K562 (cell line): ENCODE measurements around the gene TTBK1. TPM values are rescaled to one million over a fixed set of nuclear protein-coding genes. Genes with fewer than 3 reads are reported as not detected.

Experiments
- C11orf30 ChIP-seq: fragments of 450-650 bp; IDR thresholded peaks from 2 replicates; pipeline ENCODE4 v1.6.1; 2016; ENCODE audit warnings: low read depth, mild to moderate bottlenecking
- GATA2 ChIP-seq: sonication (generic); formaldehyde crosslinking; IDR thresholded peaks from 2 replicates; pipeline ENCODE4 v1.4.0; 2020; ENCODE audit warnings: mild to moderate bottlenecking, missing genetic modification reagents
- HNRNPL ChIP-seq: fragments of 200-400 bp; formaldehyde crosslinking; IDR thresholded peaks from 2 replicates; pipeline ENCODE4 v1.6.1; 2017; ENCODE audit warnings: low read depth, mild to moderate bottlenecking, low read length
- MAFG ChIP-seq: fragments of 450-650 bp; conservative IDR thresholded peaks from 2 replicates; pipeline ENCODE4 v1.6.1; 2016; ENCODE audit warnings: missing genetic modification characterization, missing compliant biosample characterization
- MYNN ChIP-seq, 2 experiments: sonication (generic); formaldehyde crosslinking in 1 of 2; IDR thresholded peaks; 2 replicates each; pipeline versions ENCODE4 v1.5.0 to v1.6.1; 2016 to 2020; ENCODE audit warnings: antibody characterized with exemption in 1 of 2, missing genetic modification reagents in 1 of 2
- NFRKB ChIP-seq: fragments of 450-650 bp; IDR thresholded peaks from 2 replicates; pipeline ENCODE4 v1.6.1; 2016; ENCODE audit warnings: low read depth
- RBM17 ChIP-seq: fragments of 200-400 bp; formaldehyde crosslinking; IDR thresholded peaks from 2 replicates; pipeline ENCODE4 v1.6.1; 2017; ENCODE audit warnings: low read depth, mild to moderate bottlenecking, low read length, borderline replicate concordance
- SRF ChIP-seq, 2 experiments: fragments of 250-450, 450-650 bp in 1 of 2; sonication (Bioruptor Pico) in 1 of 2; sonication (generic) in 1 of 2; formaldehyde crosslinking; IDR thresholded peaks; 2 replicates each; pipeline versions ENCODE4 v1.5.0 to v1.5.1; 2020 to 2022; ENCODE audit warnings: mild to moderate bottlenecking in 1 of 2, missing genetic modification reagents in 1 of 2
- TFAM ChIP-seq: fragments of 250-450 bp; sonication (Bioruptor Pico); conservative IDR thresholded peaks from 2 replicates; pipeline ENCODE4 v1.5.0; 2021; ENCODE audit warnings: mild to moderate bottlenecking, moderate library complexity
- polyA plus RNA-seq, 8 experiments: library from polyadenylated mRNA; depleted of rRNA in 4 of 8; stranded (reverse) in 5 of 8; unstranded in 3 of 8; fragments of >200 nt; fragmentation: Nextera tagmentation in 2 of 8; fragmentation: Illumina TruSeq in 1 of 8; extraction: Ambion mirVana in 2 of 8; extraction: Trizol in 1 of 8; gene quantifications; 2 replicates each; pipeline versions ENCODE4 v1.2.1 to v1.2.3, GENCODE V29; 2011 to 2014; ENCODE audit warnings: inconsistent platforms in 1 of 8, missing spikeins in 1 of 8
- total RNA-seq, 7 experiments: library from RNA; depleted of rRNA in 6 of 7; stranded (reverse); fragments of >200 nt in 6 of 7; fragmentation: Illumina TruSeq in 2 of 7; extraction: Trizol in 2 of 7; gene quantifications; 2 replicates each; pipeline versions ENCODE4 v1.2.1 to v1.2.3, GENCODE V29; 2011 to 2021; ENCODE audit warnings: low replicate concordance in 1 of 7
- TF ChIP-seq, protein P1 (sequence below): sonication (generic); formaldehyde crosslinking; IDR thresholded peaks from 2 replicates; pipeline ENCODE4 v1.8.0; 2023; ENCODE audit warnings: mild to moderate bottlenecking, missing genetic modification reagents
- TF ChIP-seq, protein P2 (sequence below): sonication (generic); formaldehyde crosslinking; IDR thresholded peaks from 2 replicates; pipeline ENCODE4 v1.8.1; 2023; ENCODE audit warnings: mild to moderate bottlenecking, missing genetic modification reagents
- TF ChIP-seq, protein P3 (sequence below): fragments of 450-650 bp; IDR thresholded peaks from 2 replicates; pipeline ENCODE4 v1.6.1; 2016; ENCODE audit warnings: antibody characterized with exemption
- TF ChIP-seq, protein P4 (sequence below): fragments of 450-650 bp; formaldehyde crosslinking; IDR thresholded peaks from 2 replicates; pipeline ENCODE4 v1.4.0; 2022; ENCODE audit warnings: missing genetic modification characterization

The TTBK1 gene
- total and polyA plus RNA-seq, 9 of the 15 experiments (the other 6 are each of a cell fraction or from before 2014, with no cell fraction given) = not detected

DNA sequence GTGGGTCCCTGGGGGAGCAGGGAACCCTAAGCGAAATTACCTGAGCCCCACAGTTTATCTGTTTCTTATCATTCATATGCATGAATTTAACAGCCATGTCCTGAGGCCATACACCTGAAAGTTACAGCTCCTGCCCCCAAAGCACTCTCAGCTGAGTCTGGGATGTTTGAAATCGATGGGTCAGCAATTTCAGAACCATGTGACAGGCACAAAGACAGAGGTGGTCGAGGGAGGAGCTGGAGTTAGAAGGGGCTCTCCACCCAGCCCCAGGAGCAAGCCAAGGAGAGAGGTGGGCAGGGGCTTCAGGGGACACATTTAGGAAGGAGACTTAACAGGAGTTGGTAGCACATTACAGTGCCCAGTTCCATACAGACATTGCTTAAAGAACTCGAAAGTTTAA is 14.9 kb downstream of the TTBK1 start (continued):
- TF ChIP-seq C11orf30 (peak; percentile 90), GATA2 (CRISPR knock-in tag) (no peak), HNRNPL (no peak), MAFG (peak; percentile 84), MYNN (IDR thresholded peaks at IDR 0.05) (no peak), MYNN (CRISPR knock-in tag; IDR thresholded peaks at IDR 0.05) (no peak), NFRKB (no peak), RBM17 (no peak), TFAM (CRISPR knock-in tag) (no peak), SRF (CRISPR knock-in tag; IDR thresholded peaks at IDR 0.05) (no peak)
- TF ChIP-seq, protein P1, sequence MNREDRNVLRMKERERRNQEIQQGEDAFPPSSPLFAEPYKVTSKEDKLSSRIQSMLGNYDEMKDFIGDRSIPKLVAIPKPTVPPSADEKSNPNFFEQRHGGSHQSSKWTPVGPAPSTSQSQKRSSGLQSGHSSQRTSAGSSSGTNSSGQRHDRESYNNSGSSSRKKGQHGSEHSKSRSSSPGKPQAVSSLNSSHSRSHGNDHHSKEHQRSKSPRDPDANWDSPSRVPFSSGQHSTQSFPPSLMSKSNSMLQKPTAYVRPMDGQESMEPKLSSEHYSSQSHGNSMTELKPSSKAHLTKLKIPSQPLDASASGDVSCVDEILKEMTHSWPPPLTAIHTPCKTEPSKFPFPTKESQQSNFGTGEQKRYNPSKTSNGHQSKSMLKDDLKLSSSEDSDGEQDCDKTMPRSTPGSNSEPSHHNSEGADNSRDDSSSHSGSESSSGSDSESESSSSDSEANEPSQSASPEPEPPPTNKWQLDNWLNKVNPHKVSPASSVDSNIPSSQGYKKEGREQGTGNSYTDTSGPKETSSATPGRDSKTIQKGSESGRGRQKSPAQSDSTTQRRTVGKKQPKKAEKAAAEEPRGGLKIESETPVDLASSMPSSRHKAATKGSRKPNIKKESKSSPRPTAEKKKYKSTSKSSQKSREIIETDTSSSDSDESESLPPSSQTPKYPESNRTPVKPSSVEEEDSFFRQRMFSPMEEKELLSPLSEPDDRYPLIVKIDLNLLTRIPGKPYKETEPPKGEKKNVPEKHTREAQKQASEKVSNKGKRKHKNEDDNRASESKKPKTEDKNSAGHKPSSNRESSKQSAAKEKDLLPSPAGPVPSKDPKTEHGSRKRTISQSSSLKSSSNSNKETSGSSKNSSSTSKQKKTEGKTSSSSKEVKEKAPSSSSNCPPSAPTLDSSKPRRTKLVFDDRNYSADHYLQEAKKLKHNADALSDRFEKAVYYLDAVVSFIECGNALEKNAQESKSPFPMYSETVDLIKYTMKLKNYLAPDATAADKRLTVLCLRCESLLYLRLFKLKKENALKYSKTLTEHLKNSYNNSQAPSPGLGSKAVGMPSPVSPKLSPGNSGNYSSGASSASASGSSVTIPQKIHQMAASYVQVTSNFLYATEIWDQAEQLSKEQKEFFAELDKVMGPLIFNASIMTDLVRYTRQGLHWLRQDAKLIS (CRISPR knock-in tag) = no peak
- TF ChIP-seq, protein P2, sequence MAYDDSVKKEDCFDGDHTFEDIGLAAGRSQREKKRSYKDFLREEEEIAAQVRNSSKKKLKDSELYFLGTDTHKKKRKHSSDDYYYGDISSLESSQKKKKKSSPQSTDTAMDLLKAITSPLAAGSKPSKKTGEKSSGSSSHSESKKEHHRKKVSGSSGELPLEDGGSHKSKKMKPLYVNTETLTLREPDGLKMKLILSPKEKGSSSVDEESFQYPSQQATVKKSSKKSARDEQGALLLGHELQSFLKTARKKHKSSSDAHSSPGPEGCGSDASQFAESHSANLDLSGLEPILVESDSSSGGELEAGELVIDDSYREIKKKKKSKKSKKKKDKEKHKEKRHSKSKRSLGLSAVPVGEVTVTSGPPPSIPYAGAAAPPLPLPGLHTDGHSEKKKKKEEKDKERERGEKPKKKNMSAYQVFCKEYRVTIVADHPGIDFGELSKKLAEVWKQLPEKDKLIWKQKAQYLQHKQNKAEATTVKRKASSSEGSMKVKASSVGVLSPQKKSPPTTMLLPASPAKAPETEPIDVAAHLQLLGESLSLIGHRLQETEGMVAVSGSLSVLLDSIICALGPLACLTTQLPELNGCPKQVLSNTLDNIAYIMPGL (CRISPR knock-in tag) = no peak
- TF ChIP-seq, protein P3, sequence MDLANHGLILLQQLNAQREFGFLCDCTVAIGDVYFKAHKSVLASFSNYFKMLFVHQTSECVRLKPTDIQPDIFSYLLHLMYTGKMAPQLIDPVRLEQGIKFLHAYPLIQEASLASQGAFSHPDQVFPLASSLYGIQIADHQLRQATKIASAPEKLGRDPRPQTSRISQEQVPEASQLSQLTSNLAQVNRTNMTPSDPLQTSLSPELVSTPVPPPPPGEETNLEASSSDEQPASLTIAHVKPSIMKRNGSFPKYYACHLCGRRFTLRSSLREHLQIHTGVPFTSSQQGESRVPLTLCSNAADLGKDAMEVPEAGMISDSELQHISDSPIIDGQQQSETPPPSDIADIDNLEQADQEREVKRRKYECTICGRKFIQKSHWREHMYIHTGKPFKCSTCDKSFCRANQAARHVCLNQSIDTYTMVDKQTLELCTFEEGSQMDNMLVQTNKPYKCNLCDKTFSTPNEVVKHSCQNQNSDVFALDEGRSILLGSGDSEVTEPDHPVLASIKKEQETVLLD = no peak
- TF ChIP-seq, protein P4, sequence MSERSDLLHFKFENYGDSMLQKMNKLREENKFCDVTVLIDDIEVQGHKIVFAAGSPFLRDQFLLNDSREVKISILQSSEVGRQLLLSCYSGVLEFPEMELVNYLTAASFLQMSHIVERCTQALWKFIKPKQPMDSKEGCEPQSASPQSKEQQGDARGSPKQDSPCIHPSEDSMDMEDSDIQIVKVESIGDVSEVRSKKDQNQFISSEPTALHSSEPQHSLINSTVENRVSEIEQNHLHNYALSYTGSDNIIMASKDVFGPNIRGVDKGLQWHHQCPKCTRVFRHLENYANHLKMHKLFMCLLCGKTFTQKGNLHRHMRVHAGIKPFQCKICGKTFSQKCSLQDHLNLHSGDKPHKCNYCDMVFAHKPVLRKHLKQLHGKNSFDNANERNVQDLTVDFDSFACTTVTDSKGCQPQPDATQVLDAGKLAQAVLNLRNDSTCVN (CRISPR knock-in tag) = no peak
